Tibial nerve (tissue), 4 donors: ENCODE data around the gene HS3ST3B1. TPM values are rescaled to one million over a fixed set of nuclear protein-coding genes. Genes with fewer than 3 reads are reported as not detected.

Source experiments
- DNase-seq, 2 donors: peaks; one replicate each; pipeline ENCODE4 v3.0.0-alpha.2; 2019; ENCODE audit warnings: low spot score in 2 of 2
- H3K27ac ChIP-seq, 4 donors: fragments of 200-600 bp; sonication (generic) in 3 of 4; one replicate each; pipeline ENCODE4 v1.5.1; 2017 to 2019; ENCODE audit warnings: mild to moderate bottlenecking in 1 of 4
- H3K27me3 ChIP-seq, 2 donors: fragments of 200-600 bp; sonication (generic) in 1 of 2; one replicate each; pipeline versions ENCODE4 v1.5.1 to v1.6.0; 2017 to 2019
- H3K36me3 ChIP-seq, 3 donors: fragments of 200-600 bp; sonication (generic); one replicate each; pipeline ENCODE4 v1.5.1; 2018 to 2019
- H3K4me1 ChIP-seq, 4 donors: fragments of 200-600 bp; sonication (generic) in 3 of 4; one replicate each; pipeline ENCODE4 v1.5.1; 2017 to 2019
- H3K4me3 ChIP-seq, 4 donors: fragments of 200-600 bp; sonication (generic) in 3 of 4; one replicate each; pipeline ENCODE4 v1.5.1; 2017 to 2019; ENCODE audit warnings: mild to moderate bottlenecking in 1 of 4, moderate library complexity in 1 of 4
- H3K9me3 ChIP-seq, 4 donors: fragments of 200-600 bp; sonication (generic) in 3 of 4; one replicate each; pipeline ENCODE4 v1.5.1; 2017 to 2019
- EP300 ChIP-seq, 2 donors: sonication (generic); formaldehyde crosslinking; IDR thresholded peaks; one replicate each; pipeline ENCODE4 v1.6.1; 2017; ENCODE audit warnings: antibody characterized with exemption in 2 of 2, mild to moderate bottlenecking in 1 of 2
- POLR2A ChIP-seq, 2 donors: fragments of 450-650 bp; IDR thresholded peaks; one replicate each; pipeline ENCODE4 v1.6.1; 2017; ENCODE audit warnings: antibody characterized with exemption in 2 of 2, mild to moderate bottlenecking in 2 of 2, moderate library complexity in 2 of 2
- WGBS, 2 donors: methylation state at CpG; one replicate each; pipeline ENCODE4 v1.1.5; 2018; 5-methylcytosine and 5-hydroxymethylcytosine counted together
- total RNA-seq, 4 donors: library from RNA; depleted of rRNA; stranded (reverse); fragments of >200 nt; gene quantifications; one replicate each; pipeline ENCODE4 v1.1.0, GENCODE V29; 2016
- TF ChIP-seq, protein P1 (sequence below), 5 experiments: fragments of 200-600 bp in 3 of 5; fragments of 450-650 bp in 2 of 5; sonication (generic) in 3 of 5; IDR thresholded peaks; one replicate each; pipeline ENCODE4 v1.5.1; 2016 to 2019; ENCODE audit warnings: antibody characterized with exemption in 5 of 5, mild to moderate bottlenecking in 3 of 5, moderate library complexity in 2 of 5

Gene HS3ST3B1
- total RNA-seq, 4 donors from 2014 or later = 0.39 to 1.1 (median 0.97) TPM

DNA sequence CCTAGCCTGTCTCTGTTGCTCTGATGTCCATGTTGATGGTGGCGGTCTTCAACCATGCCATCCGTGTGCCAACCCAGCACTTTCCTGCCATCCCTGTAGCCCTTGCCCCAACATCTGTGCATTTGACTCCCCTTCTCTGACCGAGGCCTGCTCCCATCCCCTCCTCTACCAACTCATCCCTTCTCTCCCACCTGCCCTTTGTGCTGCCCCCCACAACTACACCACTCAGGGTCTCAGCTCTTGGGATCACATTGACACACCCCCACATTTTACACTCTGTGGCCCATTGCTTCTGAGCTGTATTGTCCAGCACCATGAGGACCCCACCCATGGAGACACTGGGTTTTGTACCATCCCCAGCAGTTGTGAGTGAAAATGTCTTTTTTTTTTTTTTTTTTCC lies 11.6 kb downstream of the HS3ST3B1 start:
- H3K27ac ChIP-seq = no peak overlapping the region
- TF ChIP-seq POLR2A (IDR thresholded peaks at IDR 0.05) (no peak), EP300 (IDR thresholded peaks at IDR 0.05) (no peak)
- TF ChIP-seq, protein P1, sequence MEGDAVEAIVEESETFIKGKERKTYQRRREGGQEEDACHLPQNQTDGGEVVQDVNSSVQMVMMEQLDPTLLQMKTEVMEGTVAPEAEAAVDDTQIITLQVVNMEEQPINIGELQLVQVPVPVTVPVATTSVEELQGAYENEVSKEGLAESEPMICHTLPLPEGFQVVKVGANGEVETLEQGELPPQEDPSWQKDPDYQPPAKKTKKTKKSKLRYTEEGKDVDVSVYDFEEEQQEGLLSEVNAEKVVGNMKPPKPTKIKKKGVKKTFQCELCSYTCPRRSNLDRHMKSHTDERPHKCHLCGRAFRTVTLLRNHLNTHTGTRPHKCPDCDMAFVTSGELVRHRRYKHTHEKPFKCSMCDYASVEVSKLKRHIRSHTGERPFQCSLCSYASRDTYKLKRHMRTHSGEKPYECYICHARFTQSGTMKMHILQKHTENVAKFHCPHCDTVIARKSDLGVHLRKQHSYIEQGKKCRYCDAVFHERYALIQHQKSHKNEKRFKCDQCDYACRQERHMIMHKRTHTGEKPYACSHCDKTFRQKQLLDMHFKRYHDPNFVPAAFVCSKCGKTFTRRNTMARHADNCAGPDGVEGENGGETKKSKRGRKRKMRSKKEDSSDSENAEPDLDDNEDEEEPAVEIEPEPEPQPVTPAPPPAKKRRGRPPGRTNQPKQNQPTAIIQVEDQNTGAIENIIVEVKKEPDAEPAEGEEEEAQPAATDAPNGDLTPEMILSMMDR (IDR thresholded peaks at IDR 0.05) = no peak
- H3K27me3 ChIP-seq = peaks cover 0 to 44% of the 10 kb centered on the region in 2 donors
- WGBS, 2 donors = 93 to 94% methylated on average over 3 of the region's 3 CpGs
- no peak for DNase-seq
- no peaks in the 10 kb centered on the region for H3K9me3 ChIP-seq
- H3K4me1 ChIP-seq = peaks cover 0 to 25% (median 10%) of the 10 kb centered on the region in 4 donors
- no peaks in the 10 kb centered on the region for H3K36me3 ChIP-seq
- H3K4me3 ChIP-seq = no peak overlapping the region

DNA sequence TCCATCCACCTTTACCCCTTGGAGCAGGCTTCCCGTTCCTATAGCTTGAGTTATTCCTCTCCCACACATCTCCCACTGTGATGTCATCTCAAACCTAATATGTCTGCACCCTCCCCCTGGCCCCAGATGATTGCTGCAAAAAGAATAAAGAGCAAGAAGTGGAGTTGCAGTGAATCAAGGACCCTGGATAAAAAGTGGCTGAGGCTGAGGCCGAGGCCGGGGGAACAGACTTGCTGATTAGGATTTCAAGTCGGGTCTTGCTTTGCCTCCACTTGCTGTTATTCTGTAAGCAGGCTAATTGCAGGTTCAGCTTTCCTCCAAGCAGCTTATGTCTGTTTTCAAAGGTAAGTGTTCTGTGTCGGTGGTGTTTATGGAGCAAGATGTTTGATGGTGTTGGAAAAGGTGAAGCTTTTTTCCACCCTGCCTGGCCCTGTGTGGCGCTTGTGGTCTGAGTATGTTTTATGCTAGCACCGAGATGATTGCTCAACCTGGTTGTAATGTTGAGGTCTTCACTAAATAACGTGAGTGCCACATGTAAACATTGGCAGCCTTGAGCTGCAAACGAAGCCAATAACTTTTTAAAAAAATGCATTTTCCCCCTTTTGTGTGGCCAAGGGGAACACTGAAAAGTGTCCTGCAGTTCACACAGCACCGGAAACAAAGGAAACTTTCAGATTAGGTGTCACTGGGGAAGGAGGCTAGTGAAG lies 15.4 kb downstream of the HS3ST3B1 start:
- H3K27ac ChIP-seq = no peak overlapping the region
- TF ChIP-seq EP300 (IDR thresholded peaks at IDR 0.05) = no peak
- TF ChIP-seq, protein P1 (IDR thresholded peaks at IDR 0.05) = no peak
- no peak for TF ChIP-seq POLR2A (IDR thresholded peaks at IDR 0.05)
- no peak for DNase-seq
- H3K4me3 ChIP-seq = no peak overlapping the region
- no peaks in the 10 kb centered on the region for H3K9me3 ChIP-seq
- 44 to 57% methylated on average over 10 of the region's 10 CpGs for WGBS, 2 donors
- H3K4me1 ChIP-seq = peaks cover 0 to 6% (median 0%) of the 10 kb centered on the region in 4 donors
- H3K27me3 ChIP-seq = peaks cover 0 to 8% of the 10 kb centered on the region in 2 donors
- H3K36me3 ChIP-seq = no peaks in the 10 kb centered on the region

DNA sequence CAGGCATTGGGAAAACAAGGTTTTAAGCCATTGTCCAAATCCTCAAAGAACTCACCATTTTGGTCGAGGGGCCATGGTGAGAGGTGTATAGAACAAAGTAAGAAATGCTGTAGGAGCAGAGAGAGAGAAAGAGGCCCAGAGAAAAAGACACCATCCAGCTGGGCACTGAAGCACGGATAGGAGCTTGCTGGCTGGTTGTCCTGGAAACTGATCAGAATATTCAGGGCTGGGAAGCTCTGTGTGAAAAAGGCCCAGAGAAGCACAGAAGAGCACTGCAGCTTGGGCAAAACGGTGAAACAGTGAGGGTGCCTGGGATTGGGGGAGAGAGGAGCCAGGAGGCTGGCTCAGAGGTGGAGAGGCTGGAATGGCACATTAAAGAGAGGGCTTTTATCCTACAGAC lies 16.5 kb downstream of the HS3ST3B1 start:
- no peaks in the 10 kb centered on the region for H3K4me1 ChIP-seq
- 52 to 71% methylated on average over 3 of the region's 3 CpGs for WGBS, 2 donors
- H3K4me3 ChIP-seq = no peak overlapping the region
- no peaks in the 10 kb centered on the region for H3K27me3 ChIP-seq
- H3K9me3 ChIP-seq = no peaks in the 10 kb centered on the region
- TF ChIP-seq EP300 (IDR thresholded peaks at IDR 0.05) (no peak), POLR2A (IDR thresholded peaks at IDR 0.05) (no peak)
- TF ChIP-seq, protein P1 (IDR thresholded peaks at IDR 0.05) = no peak
- DNase-seq = no peak
- no peak overlapping the region for H3K27ac ChIP-seq
- no peaks in the 10 kb centered on the region for H3K36me3 ChIP-seq

DNA sequence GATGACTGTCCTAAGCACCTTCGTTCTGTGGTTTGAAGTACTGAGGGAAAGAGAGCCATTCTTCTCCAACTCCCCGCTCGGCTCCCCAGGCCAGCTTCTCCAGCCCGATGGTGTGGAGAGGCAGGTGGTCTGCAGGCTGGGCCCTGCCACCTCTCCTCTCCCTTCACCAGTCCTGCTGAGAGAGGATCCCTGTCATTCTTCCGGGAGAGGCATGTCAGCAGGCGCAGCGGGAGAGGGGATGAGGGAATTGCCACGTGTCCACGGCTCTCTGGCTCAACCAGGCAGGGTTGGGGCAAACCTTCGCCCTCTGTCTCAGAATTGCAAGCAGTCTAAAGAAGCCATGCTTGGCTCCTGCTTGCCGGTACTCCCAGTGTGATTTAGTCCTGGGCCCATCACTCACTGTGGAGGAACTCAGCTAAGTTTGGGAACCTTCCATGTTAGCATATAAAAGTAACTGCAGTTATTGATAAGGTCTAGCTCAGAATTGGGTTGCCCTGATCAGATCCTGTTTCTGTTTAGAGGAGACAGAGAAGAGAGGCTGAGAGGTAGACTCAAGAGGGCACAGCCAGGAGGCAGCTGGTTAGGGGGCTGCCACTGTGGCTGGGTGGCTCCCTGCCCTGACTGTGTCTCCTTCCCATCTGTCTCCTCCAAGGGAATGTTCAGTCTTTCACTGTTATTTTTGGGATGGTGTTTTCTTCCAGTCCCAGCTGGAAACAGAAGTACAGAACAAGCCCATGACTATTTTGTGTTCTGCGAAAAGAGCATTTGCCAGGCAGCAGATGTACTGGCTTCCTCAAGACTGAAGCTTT lies 17.4 kb downstream of the HS3ST3B1 start:
- no peaks in the 10 kb centered on the region for H3K4me1 ChIP-seq
- no peaks in the 10 kb centered on the region for H3K36me3 ChIP-seq
- no peak for TF ChIP-seq POLR2A (IDR thresholded peaks at IDR 0.05)
- no peaks in the 10 kb centered on the region for H3K9me3 ChIP-seq
- H3K27ac ChIP-seq = no peak overlapping the region
- WGBS, 2 donors = 66 to 82% methylated on average over 12 of the region's 12 CpGs
- H3K4me3 ChIP-seq = no peak overlapping the region
- DNase-seq = no peak
- no peaks in the 10 kb centered on the region for H3K27me3 ChIP-seq

DNA sequence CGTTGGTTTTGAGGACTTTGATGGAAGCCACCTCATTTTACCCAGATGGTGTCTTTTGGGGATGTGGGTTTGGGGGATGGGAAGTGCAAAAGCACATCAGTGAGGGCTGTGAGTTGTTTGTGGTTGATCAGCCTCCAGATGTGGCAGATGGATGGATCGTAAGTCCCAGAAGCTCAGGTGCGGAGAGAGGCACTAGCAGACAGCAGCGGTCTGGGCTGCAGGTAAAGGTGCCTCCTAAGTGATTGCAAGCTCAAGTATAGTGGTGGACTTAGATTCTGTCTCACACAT lies 18.0 kb downstream of the HS3ST3B1 start:
- no peak for TF ChIP-seq EP300 (IDR thresholded peaks at IDR 0.05)
- TF ChIP-seq POLR2A (IDR thresholded peaks at IDR 0.05) = no peak
- TF ChIP-seq, protein P1 (IDR thresholded peaks at IDR 0.05) = no peak
- no peak overlapping the region for H3K27ac ChIP-seq
- H3K27me3 ChIP-seq = no peaks in the 10 kb centered on the region
- WGBS, 2 donors = 84 to 92% methylated on average over 4 of the region's 4 CpGs
- H3K9me3 ChIP-seq = no peaks in the 10 kb centered on the region
- H3K4me3 ChIP-seq = no peak overlapping the region
- no peak for DNase-seq
- H3K4me1 ChIP-seq = no peaks in the 10 kb centered on the region
- no peaks in the 10 kb centered on the region for H3K36me3 ChIP-seq
